HG02642 (cell line): ENCODE measurements around the gene CACNA1C.

Source experiments
- ATAC-seq: cut with Tn5 transposase; IDR thresholded peaks from one replicate; pipeline ENCODE4 v1.9.1; 2021; ENCODE audit warnings: mild to moderate bottlenecking; ENCODE audit not compliant: unreplicated experiment, poor library complexity

CACNA1C gene

GRCh38 chr12:2222691-2223090, 169.9 kb downstream of the CACNA1C start:
- ATAC-seq, result no peak

GRCh38 chr12:2224961-2225360, 172.2 kb downstream of the CACNA1C start:
- ATAC-seq, result no peak

DNA sequence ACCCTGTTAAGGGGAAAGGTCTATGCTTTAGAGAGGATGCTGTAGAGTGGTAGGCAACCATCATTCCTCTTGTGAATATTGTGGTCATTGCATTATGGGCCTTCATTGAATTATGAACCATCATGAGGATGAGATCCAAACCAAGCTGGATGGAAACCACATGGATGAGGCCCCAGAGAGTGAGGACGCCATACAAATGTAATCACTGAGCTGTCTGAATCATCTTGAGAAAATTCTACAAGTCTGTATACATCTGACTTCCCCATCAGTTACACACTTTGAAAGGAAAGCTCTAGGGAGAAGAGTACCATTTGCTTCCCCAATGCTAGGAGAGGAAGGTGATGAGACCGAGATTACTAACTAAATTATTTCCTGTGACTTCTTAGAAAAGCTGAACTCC, 172.9 kb downstream of the CACNA1C start:
- no peak for ATAC-seq

- no peak for ATAC-seq
These were observed 173.9 kb downstream of the CACNA1C start for GRCh38 chr12:2226641-2227040.

DNA sequence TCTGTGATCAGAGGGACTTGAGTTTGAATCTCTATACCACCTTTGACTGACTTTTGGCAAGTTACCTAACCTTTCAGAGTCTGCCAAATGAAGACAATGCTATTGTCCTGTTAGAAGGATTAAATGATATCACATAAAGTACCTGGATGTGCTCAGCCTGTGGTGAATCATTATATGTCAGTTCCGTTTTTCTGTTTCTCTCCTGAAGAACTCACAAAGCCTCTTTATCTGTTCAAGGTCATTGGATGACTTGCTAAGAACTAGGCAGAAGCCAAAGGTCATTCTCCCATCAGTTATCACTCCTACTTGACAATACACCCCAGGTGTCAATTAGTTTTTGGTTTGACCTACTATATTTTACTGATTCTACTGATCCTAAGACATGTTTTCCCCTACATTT, 174.6 kb downstream of the CACNA1C start:
- ATAC-seq, result no peak

DNA sequence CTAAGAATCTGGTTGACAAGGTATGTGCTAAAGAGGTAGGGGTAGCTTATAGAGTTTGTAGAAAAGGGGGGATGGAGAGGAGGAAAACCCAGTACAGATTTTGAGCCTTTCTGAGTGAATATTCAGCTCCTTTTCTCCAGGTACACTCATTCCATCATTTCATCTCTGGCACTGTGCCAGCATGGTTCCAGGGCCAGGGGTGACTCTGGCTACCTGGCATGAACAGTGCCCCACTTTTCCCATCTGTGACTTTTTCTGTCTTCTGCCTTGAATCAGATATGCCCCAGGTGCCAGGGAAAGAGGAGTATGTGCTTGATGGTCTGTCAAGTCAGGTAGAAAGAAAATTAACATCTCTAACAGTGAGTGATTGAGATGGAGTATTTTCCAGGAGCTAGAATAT, 175.7 kb downstream of the CACNA1C start:
- ATAC-seq, result no peak

GRCh38 chr12:2229661-2230539, 177.1 kb downstream of the CACNA1C start:
- no peak for ATAC-seq

GRCh38 chr12:2231011-2231595, 178.3 kb downstream of the CACNA1C start:
- ATAC-seq, result no peak

DNA sequence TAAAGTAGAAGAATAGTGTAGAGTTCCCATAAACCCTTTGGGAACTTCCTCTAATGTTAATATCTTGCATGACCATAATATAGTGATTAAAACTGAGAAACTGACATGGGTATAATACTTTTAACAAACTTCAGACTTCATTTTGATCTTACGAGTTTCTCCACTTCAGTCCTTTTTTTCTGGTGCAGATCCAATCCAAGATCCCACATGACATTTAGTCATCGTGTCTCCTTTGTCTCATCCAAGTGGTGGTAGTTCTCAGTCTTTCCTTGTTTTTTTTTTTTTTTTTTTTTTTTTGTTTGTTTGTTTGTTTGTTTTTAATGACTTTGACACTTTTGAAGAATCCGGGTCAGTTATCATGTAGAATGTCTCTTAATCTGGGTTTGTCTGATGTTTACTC, 179.2 kb downstream of the CACNA1C start:
- no peak for ATAC-seq

- ATAC-seq, result no peak
These were observed 180.2 kb downstream of the CACNA1C start for GRCh38 chr12:2233034-2233433.

- no peak for ATAC-seq
These were observed 181.3 kb downstream of the CACNA1C start for GRCh38 chr12:2234091-2234490.

DNA sequence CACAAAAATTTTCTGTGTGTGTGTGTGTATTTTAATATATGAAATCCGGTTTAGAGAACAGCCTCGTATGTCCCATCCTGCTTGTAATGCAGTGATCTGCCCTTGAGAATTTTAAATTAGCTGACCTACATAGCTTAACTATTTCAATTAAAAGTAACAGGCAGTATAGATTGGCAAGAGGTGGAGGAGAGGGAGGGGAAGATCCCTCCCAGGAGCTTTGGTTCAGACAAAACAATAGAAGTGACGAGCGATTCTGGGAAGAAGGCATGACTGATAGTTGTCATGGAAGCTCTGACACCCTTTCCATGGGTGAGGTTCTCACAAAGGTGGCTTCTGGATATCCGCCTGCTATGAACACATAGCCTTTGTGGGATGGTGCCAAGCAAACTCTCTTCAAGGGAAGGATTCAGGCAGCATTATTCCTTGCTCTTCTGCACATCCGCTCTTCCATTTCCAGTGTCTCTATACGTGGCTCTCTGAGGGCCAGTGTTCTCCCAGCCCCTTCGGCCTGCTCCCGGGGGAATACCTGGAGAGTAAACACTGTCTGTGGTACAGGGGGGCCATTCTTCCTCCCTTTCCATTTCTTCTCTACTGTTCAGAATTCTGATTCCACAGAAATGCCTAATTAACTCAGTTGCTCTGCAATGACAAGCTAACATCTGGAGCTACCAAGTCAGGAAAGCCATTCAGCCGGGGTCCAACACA, 182.0 kb downstream of the CACNA1C start:
- ATAC-seq, result no peak

GRCh38 chr12:2236506-2237294, 183.9 kb downstream of the CACNA1C start:
- no peak for ATAC-seq

DNA sequence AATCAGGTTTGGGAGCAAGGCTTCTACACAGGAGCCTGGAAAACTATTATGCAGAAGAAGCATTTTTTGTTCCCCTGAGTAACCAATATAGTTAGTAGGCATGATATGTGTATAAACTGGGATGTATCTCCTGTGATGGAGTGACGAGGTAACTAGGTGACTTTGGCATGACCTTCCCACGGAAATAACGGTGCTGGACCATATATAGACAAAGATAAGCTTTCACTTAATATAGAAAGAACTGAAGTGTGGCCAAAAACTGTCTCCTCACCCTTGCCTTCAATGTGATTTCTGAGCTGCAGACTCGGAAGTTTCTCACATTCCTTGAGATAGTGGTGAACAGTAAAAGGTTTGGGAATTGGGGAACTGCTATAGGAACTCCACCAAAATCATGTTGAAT, 185.3 kb downstream of the CACNA1C start:
- ATAC-seq, result no peak

GRCh38 chr12:2239381-2239871, 186.6 kb downstream of the CACNA1C start:
- no peak for ATAC-seq

GRCh38 chr12:2240390-2240789, 187.6 kb downstream of the CACNA1C start:
- ATAC-seq, result no peak

GRCh38 chr12:2240984-2241383, 188.2 kb downstream of the CACNA1C start:
- no peak for ATAC-seq

- ATAC-seq, result no peak
These were observed 189.4 kb downstream of the CACNA1C start for GRCh38 chr12:2242216-2242615.

DNA sequence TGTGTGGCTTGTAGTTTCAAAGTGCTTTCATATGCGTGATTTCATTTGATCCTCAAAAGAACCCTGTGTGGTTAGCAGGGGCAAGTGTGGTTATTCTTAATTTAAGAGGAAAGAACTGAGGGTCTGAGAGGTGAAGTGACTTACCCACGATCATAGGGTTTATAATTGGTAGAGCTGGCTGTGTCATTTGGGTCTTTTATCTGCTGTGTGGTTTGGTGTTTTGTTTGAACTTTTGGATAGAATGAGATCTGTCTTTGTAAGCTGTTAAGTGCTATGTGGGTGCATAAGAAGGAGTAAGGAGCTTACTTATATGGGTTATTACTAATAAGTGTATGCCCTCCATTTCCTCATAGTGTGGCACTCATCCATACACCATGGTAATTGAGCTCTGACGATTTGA, 190.0 kb downstream of the CACNA1C start:
- no peak for ATAC-seq

- ATAC-seq, result no peak
These were observed 190.5 kb downstream of the CACNA1C start for GRCh38 chr12:2243275-2243674.
